DND-41 (cell line): ENCODE data around the gene SNRPA1.
A peak's percentile ranks its signal among the peaks of the same experiment; 100 is the strongest.

Experiments used
- ATAC-seq: fragments of 200-7000 bp; cut with Tn5 transposase; 3 replicates; pipeline ENCODE4 v1.9.1; 2021; ENCODE audit warnings: low read depth; ENCODE audit not compliant: insufficient read depth
- DNase-seq: peaks from one replicate; pipeline ENCODE4 v3.0.0-alpha.2; 2020
- H2AFZ ChIP-seq: 2 replicates; pipeline ENCODE4 v1.6.0; 2012; ENCODE audit warnings: low read depth, low read length
- H3K27ac ChIP-seq: 2 replicates; pipeline ENCODE4 v1.5.1; 2012; ENCODE audit warnings: low read length, inconsistent platforms
- H3K27me3 ChIP-seq: fragments of 200-600 bp; sonication (generic); 2 replicates; pipeline ENCODE4 v1.6.0; 2012; ENCODE audit warnings: low read length, mild to moderate bottlenecking, inconsistent platforms; ENCODE audit not compliant: insufficient read depth, poor library complexity
- H3K36me3 ChIP-seq: 2 replicates; pipeline ENCODE4 v1.5.1; 2012; ENCODE audit warnings: low read length, inconsistent platforms; ENCODE audit not compliant: insufficient read depth
- H3K4me1 ChIP-seq: 2 replicates; pipeline ENCODE4 v1.5.1; 2012; ENCODE audit warnings: mild to moderate bottlenecking, low read length; ENCODE audit not compliant: insufficient read depth
- H3K4me2 ChIP-seq: 2 replicates; pipeline ENCODE4 v1.6.0; 2012; ENCODE audit warnings: mild to moderate bottlenecking, moderate library complexity, low read length, inconsistent platforms; ENCODE audit not compliant: insufficient read depth
- H3K4me3 ChIP-seq, 2 experiments: fragments of 200-600 bp in 1 of 2; shearing (Covaris generic) in 1 of 2; 2 replicates each; pipeline ENCODE4 v1.5.1; 2012 to 2016; ENCODE audit warnings: inconsistent platforms in 2 of 2, low read length in 2 of 2, mild to moderate bottlenecking in 2 of 2, low read depth in 1 of 2, moderate library complexity in 1 of 2
- H3K79me2 ChIP-seq: 2 replicates; pipeline ENCODE4 v1.6.0; 2012; ENCODE audit warnings: low read length, inconsistent platforms; ENCODE audit not compliant: insufficient read depth
- H3K9ac ChIP-seq: 2 replicates; pipeline ENCODE4 v1.6.0; 2012; ENCODE audit warnings: low read depth, mild to moderate bottlenecking, inconsistent platforms, low read length, moderate library complexity
- H3K9me3 ChIP-seq: 2 replicates; pipeline ENCODE4 v1.5.1; 2012; ENCODE audit warnings: low read length, moderate library complexity, mild to moderate bottlenecking, inconsistent platforms; ENCODE audit not compliant: insufficient read depth, severe bottlenecking
- H4K20me1 ChIP-seq: 2 replicates; pipeline ENCODE4 v1.6.0; 2012; ENCODE audit warnings: low read length; ENCODE audit not compliant: insufficient read depth
- CTCF ChIP-seq: IDR thresholded peaks from 2 replicates; pipeline ENCODE4 v1.5.1; 2012; ENCODE audit warnings: borderline replicate concordance, low read length, moderate library complexity, mild to moderate bottlenecking; ENCODE audit not compliant: poor library complexity, severe bottlenecking; ENCODE audit errors: extremely low read depth
- EZH2 ChIP-seq: IDR thresholded peaks from 3 replicates; pipeline ENCODE4 v1.6.1; 2012; ENCODE audit warnings: borderline replicate concordance, low read depth, mild to moderate bottlenecking, moderate library complexity, low read length, inconsistent platforms; ENCODE audit not compliant: severe bottlenecking

The SNRPA1 gene

GRCh38 chr15:101306341-101307047, 11.4 kb upstream of the SNRPA1 start:
- no peak overlapping the region for H3K4me2 ChIP-seq
- no peaks in the 10 kb centered on the region for H3K9me3 ChIP-seq
- peaks cover 46% of the 10 kb centered on the region for H3K4me1 ChIP-seq
- H3K27me3 ChIP-seq: no peaks in the 10 kb centered on the region
- H3K79me2 ChIP-seq: no peaks in the 10 kb centered on the region
- ATAC-seq (no peak), DNase-seq (no peak)
- no peak overlapping the region for H3K9ac ChIP-seq
- H3K36me3 ChIP-seq: no peaks in the 10 kb centered on the region
- no peak overlapping the region for H2AFZ ChIP-seq
- peak overlapping the region; percentile 84 for H3K27ac ChIP-seq
- H4K20me1 ChIP-seq: no peaks in the 10 kb centered on the region
- no peak overlapping the region for H3K4me3 ChIP-seq
- no peak for TF ChIP-seq CTCF
- no peak for TF ChIP-seq EZH2

- Histone ChIP-seq H4K20me1 (no peaks in the 10 kb centered on the region), H3K4me3 (no peak overlapping the region), H3K36me3 (no peaks in the 10 kb centered on the region), H3K27ac (peak overlapping the region; percentile 39; the same call in 1 of the 2 replicates), H3K9me3 (no peaks in the 10 kb centered on the region), H2AFZ (no peak overlapping the region), H3K79me2 (no peaks in the 10 kb centered on the region), H3K9ac (no peak overlapping the region), H3K4me1 (peaks cover 49% of the 10 kb centered on the region), H3K4me2 (no peak overlapping the region), H3K27me3 (no peaks in the 10 kb centered on the region)
- TF ChIP-seq EZH2 (no peak), CTCF (no peak)
- peak; percentile 11 for DNase-seq
- no peak for ATAC-seq
Measured at GRCh38 chr15:101305820-101306255, 10.8 kb upstream of the SNRPA1 start.

- Histone ChIP-seq H2AFZ (no peak overlapping the region), H3K4me2 (no peak overlapping the region), H3K9me3 (no peaks in the 10 kb centered on the region), H3K9ac (no peak overlapping the region), H3K4me3 (no peak overlapping the region), H3K27ac (no peak overlapping the region), H4K20me1 (no peaks in the 10 kb centered on the region), H3K36me3 (no peaks in the 10 kb centered on the region), H3K27me3 (no peaks in the 10 kb centered on the region), H3K4me1 (peaks cover 37% of the 10 kb centered on the region), H3K79me2 (no peaks in the 10 kb centered on the region)
- TF ChIP-seq CTCF (no peak), EZH2 (no peak)
- DNase-seq (no peak), ATAC-seq (no peak)
Measured at GRCh38 chr15:101303408-101303807, 8.4 kb upstream of the SNRPA1 start.
